Endothelial cell of umbilical vein (primary cell): ENCODE data around the gene ADAMTS17.

Source experiments
- POLR2A ChIP-seq: IDR thresholded peaks from 2 replicates; pipeline ENCODE4 v1.6.1; 2012; ENCODE audit warnings: low read depth, mild to moderate bottlenecking, control low read depth, low read length
- TF ChIP-seq, protein P1 (sequence below), 2 donors: IDR thresholded peaks; 1 replicate in 1 of 2; 2 replicates in 1 of 2; pipeline ENCODE4 v1.5.1; 2011; ENCODE audit warnings: low read length in 2 of 2, mild to moderate bottlenecking in 2 of 2, moderate library complexity in 2 of 2, control low read depth in 1 of 2, inconsistent platforms in 1 of 2, low read depth in 1 of 2; ENCODE audit not compliant: insufficient read depth in 1 of 2; ENCODE audit errors: extremely low read depth in 1 of 2
- TF ChIP-seq, protein P2 (sequence below): IDR thresholded peaks from 2 replicates; pipeline ENCODE4 v1.6.1; 2011; ENCODE audit not compliant: insufficient read depth, insufficient read length

DNA sequence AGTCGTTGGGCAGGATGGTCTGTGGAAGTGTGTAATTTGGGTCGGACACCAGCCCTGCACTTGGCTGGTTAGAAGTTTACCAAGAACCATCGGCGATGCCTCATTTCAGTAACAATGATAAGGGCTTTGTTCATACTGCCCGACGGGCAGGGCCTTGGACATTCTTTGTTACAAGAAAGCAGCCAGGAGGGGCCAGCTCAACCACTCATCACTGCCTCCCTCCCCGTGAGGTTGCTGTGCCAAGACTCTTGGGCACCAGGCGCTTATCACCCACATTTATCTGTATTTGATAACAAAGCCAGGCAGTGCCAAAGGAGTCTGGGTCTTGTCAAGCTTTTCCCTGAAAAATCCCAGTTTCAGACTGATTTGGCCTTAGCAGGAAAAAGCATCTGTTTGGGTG is 235.0 kb downstream of the ADAMTS17 start:
- TF ChIP-seq, protein P1, sequence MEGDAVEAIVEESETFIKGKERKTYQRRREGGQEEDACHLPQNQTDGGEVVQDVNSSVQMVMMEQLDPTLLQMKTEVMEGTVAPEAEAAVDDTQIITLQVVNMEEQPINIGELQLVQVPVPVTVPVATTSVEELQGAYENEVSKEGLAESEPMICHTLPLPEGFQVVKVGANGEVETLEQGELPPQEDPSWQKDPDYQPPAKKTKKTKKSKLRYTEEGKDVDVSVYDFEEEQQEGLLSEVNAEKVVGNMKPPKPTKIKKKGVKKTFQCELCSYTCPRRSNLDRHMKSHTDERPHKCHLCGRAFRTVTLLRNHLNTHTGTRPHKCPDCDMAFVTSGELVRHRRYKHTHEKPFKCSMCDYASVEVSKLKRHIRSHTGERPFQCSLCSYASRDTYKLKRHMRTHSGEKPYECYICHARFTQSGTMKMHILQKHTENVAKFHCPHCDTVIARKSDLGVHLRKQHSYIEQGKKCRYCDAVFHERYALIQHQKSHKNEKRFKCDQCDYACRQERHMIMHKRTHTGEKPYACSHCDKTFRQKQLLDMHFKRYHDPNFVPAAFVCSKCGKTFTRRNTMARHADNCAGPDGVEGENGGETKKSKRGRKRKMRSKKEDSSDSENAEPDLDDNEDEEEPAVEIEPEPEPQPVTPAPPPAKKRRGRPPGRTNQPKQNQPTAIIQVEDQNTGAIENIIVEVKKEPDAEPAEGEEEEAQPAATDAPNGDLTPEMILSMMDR (IDR thresholded peaks at IDR 0.05; ENCODE audit: extremely low read depth in 1 of 2, insufficient read depth in 1 of 2, low read depth in 1 of 2, low read length in 2 of 2), result no peak
- no peak for TF ChIP-seq POLR2A
- TF ChIP-seq, protein P2, sequence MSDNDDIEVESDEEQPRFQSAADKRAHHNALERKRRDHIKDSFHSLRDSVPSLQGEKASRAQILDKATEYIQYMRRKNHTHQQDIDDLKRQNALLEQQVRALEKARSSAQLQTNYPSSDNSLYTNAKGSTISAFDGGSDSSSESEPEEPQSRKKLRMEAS, result no peak
